Adrenal gland (tissue), 5 donors: ENCODE data around the gene SLC39A12.

Experiments used
- CTCF ChIP-seq, 6 experiments: fragments of 450-650 bp in 4 of 6; fragments of 200-600 bp in 2 of 6; sonication (generic) in 1 of 6; IDR thresholded peaks; 1 replicate in 5 of 6; 2 replicates in 1 of 6; pipeline versions ENCODE4 v1.5.1 to v1.8.0; 2016 to 2021; ENCODE audit warnings: antibody characterized with exemption in 6 of 6, mild to moderate bottlenecking in 2 of 6, moderate library complexity in 1 of 6
- POLR2A ChIP-seq, 2 donors: fragments of 450-650 bp; IDR thresholded peaks; one replicate each; pipeline ENCODE4 v1.6.1; 2017; ENCODE audit warnings: antibody characterized with exemption in 2 of 2, mild to moderate bottlenecking in 2 of 2, moderate library complexity in 1 of 2
- donor health status: DM: no; HTN: no; CAD: no.

- TF ChIP-seq POLR2A (IDR thresholded peaks at IDR 0.05) = no peak
- TF ChIP-seq CTCF (IDR thresholded peaks at IDR 0.05) = no peak
Observed at GRCh38 chr10:17961551-17962422, 10.1 kb downstream of the SLC39A12 start.
